Measurements from ENCODE around the gene HHATL. TPM values are rescaled to one million over a fixed set of nuclear protein-coding genes. Genes with fewer than 3 reads are reported as not detected.

HHATL gene
- total and polyA plus RNA-seq, 2 of the 8 experiments (the other 6 are each of a cell fraction or from before 2014, with no cell fraction given) = 0.18 TPM; not detected in 1

DNA sequence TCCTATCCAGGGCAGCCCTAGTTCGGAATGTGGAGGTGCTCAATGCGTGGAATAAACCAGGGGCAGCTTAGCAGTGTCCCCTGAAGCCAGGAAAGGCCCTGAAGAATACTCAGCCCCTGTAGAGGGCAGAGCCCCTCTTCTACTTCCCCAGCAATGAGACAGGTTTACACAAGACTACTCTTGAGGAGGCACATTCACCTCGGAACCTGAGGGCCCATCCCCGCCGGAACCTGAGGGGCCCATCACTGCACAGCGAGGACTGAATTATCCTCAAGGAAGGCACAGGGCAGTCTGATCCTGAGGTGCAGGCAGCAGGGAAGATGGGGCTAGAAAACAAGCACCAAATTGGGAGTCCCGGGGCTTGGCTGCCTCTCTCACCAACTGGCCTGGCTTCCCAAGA lies 48.2 kb upstream of the HHATL start:
- Histone ChIP-seq H3K18ac (ENCODE audit: extremely low read depth, low read length) (no peak overlapping the region), H3K36me3 (ENCODE audit: control insufficient read depth in 2 of 4, insufficient read depth in 4 of 4, low read length in 3 of 4) (no peaks in the 10 kb centered on the region), H2AK5ac (ENCODE audit: low read depth, low read length) (no peak overlapping the region), H3K9me3 (ENCODE audit: insufficient read depth in 2 of 2, low read depth in 1 of 2, low read length in 1 of 2) (no peaks in the 10 kb centered on the region), H3K27me3 (replicated peaks in 1 of 4; ENCODE audit: control insufficient read depth in 3 of 4, extremely low read depth in 1 of 4, insufficient read depth in 3 of 4, low read length in 3 of 4) (no peaks in the 10 kb centered on the region; a peak in 2 of 7 replicates), H2BK120ac (replicated peaks; ENCODE audit: low read depth, low read length) (no peak overlapping the region), H3K27ac (ENCODE audit: low read depth, low read length) (no peak overlapping the region), H2BK12ac (ENCODE audit: low read depth, low read length) (no peak overlapping the region), H2BK20ac (ENCODE audit: low read length) (no peak overlapping the region), H3K4me1 (replicated peaks in 1 of 4; ENCODE audit: control insufficient read depth in 3 of 4, insufficient read depth in 4 of 4, low read length in 3 of 4) (peaks cover 0 to 8% (median 2%) of the 10 kb centered on the region in 4 experiments; a peak in 5 of 7 replicates), H3K23ac (ENCODE audit: insufficient read length) (no peak overlapping the region), H2BK5ac (ENCODE audit: low read depth, low read length) (no peak overlapping the region), H2BK15ac (ENCODE audit: low read length) (no peak overlapping the region), H3K79me1 (ENCODE audit: low read depth, low read length) (no peaks in the 10 kb centered on the region), H3K14ac (ENCODE audit: insufficient read length) (no peak overlapping the region), H3K79me2 (ENCODE audit: control insufficient read depth in 1 of 2, insufficient read depth in 2 of 2, low read length in 2 of 2) (no peaks in the 10 kb centered on the region), H4K91ac (replicated peaks; ENCODE audit: insufficient read length, low read length) (no peak overlapping the region), H4K8ac (ENCODE audit: extremely low read depth, insufficient read depth, low read length) (no peak overlapping the region), H3K4me3 (ENCODE audit: extremely low read depth in 1 of 4, insufficient read depth in 2 of 4, low read depth in 3 of 4, low read length in 4 of 4) (no peak overlapping the region), H3K23me2 (ENCODE audit: low read depth, low read length) (no peaks in the 10 kb centered on the region), H3K9ac (replicated peaks in 1 of 4; ENCODE audit: extremely low read depth in 1 of 4, low read depth in 3 of 4, low read length in 3 of 4) (no peak overlapping the region), H4K20me1 (replicated peaks in 1 of 2; ENCODE audit: control insufficient read depth in 1 of 2, insufficient read depth in 2 of 2, low read length in 2 of 2) (peaks cover 0 to 2% of the 10 kb centered on the region in 2 experiments), H3K56ac (replicated peaks; ENCODE audit: insufficient read length, low read depth, low read length) (no peak overlapping the region), H3K4me2 (ENCODE audit: insufficient read depth in 1 of 2, low read depth in 2 of 2, low read length in 2 of 2) (no peak overlapping the region), H4K5ac (ENCODE audit: insufficient read length, low read depth, low read length) (no peak overlapping the region), H3K4ac (replicated peaks; ENCODE audit: insufficient read length, low read depth, low read length) (no peak overlapping the region), H2AFZ (ENCODE audit: low read length) (no peak overlapping the region)
- DNase-seq (ENCODE audit: low read depth in 1 of 2, low spot score in 2 of 2) = no peak
- ChIA-PET CTCF (ENCODE audit: partially characterized antibody) (interaction anchor here (0.7 to 5.2 kb wide), 19 partner anchors 7 to 168 kb away, joined by 3 to 31 read pairs (median 11); partner anchors contain the start of gene HHATL), POLR2A (ENCODE audit: partially characterized antibody) (interaction anchor here (1.4 kb wide), 1 partner anchor 53 kb away, joined by 4 read pairs; no protein-coding TSS in a partner anchor)
- no peak for FAIRE-seq
- whole genome bisulfite sequencing, 2 experiments (ENCODE audit: extremely low coverage in 1 of 2, insufficient coverage in 1 of 2, insufficient read length in 1 of 2, insufficient replicate concordance in 2 of 2, low coverage in 1 of 2, low lambda C conversion rate in 2 of 2, missing lambda C conversion rate in 1 of 2) = 86% methylated on average over 7 of the region's 7 CpGs; no CpG with 5 or more reads in 1 of the 2 experiments
- TF ChIP-seq POLR2AphosphoS5 (IDR thresholded peaks at IDR 0.05; ENCODE audit: low read depth, low read length) (no peak), CREB1 (IDR thresholded peaks at IDR 0.05) (no peak), KDM1A (IDR thresholded peaks at IDR 0.05; ENCODE audit: borderline replicate concordance, low read length) (no peak), TCF12 (IDR thresholded peaks at IDR 0.05; ENCODE audit: low read depth, low read length) (no peak), SAP30 (IDR thresholded peaks at IDR 0.05; ENCODE audit: insufficient read depth, insufficient replicate concordance, low read length) (no peak), EZH2 (IDR thresholded peaks at IDR 0.05; ENCODE audit: low read depth, low read length, severe bottlenecking) (no peak)
